NCI-H345 treated with DMSO at 0.1 percent for 48 hours (cell line): ENCODE results near the gene TADA2B.

Source experiments
- DNase-seq: peaks from one replicate; lab custom pipeline; 2025; ENCODE audit not compliant: unreplicated experiment; lab: John Stamatoyannopoulos, UW

The TADA2B gene

GRCh38 chr4:7043284-7044136 is at the start of gene TADA2B:
Gene TADA2B (plus strand): TSS chr4:7043372. CDS start chr4:7043580, 208 bp downstream.
- no peak for DNase-seq

GRCh38 chr4:6996481-6996880 is 46.7 kb upstream of the TADA2B start:
- no peak for DNase-seq

- DNase-seq: no peak
Observed at GRCh38 chr4:6999172-7000086, 43.7 kb upstream of the TADA2B start.

GRCh38 chr4:7000421-7001176 is 42.6 kb upstream of the TADA2B start:
- no peak for DNase-seq

- no peak for DNase-seq
Observed at GRCh38 chr4:7001271-7001670, 41.9 kb upstream of the TADA2B start.

- DNase-seq: no peak
Observed at GRCh38 chr4:7002336-7002735, 40.8 kb upstream of the TADA2B start.

- DNase-seq: no peak
Observed at GRCh38 chr4:7003176-7003878, 39.8 kb upstream of the TADA2B start.

- no peak for DNase-seq
Observed at GRCh38 chr4:7003879-7004240, 39.3 kb upstream of the TADA2B start.

GRCh38 chr4:7004331-7004730 is 38.8 kb upstream of the TADA2B start:
- DNase-seq: no peak

GRCh38 chr4:7005571-7005970 is 37.6 kb upstream of the TADA2B start:
- no peak for DNase-seq

GRCh38 chr4:7006411-7006810 is 36.8 kb upstream of the TADA2B start:
- no peak for DNase-seq

GRCh38 chr4:7007142-7007907 is 35.8 kb upstream of the TADA2B start:
- no peak for DNase-seq

- DNase-seq: no peak
Observed at GRCh38 chr4:7007944-7008343, 35.2 kb upstream of the TADA2B start.

- DNase-seq: no peak
Observed at GRCh38 chr4:7009564-7009963, 33.6 kb upstream of the TADA2B start.

- DNase-seq: no peak
Observed at GRCh38 chr4:7013175-7013574, 30.0 kb upstream of the TADA2B start.

GRCh38 chr4:7014815-7015214 is 28.4 kb upstream of the TADA2B start:
- DNase-seq: no peak

- DNase-seq: no peak
Observed at GRCh38 chr4:7015383-7016035, 27.7 kb upstream of the TADA2B start.

- DNase-seq: no peak
Observed at GRCh38 chr4:7016086-7016485, 27.1 kb upstream of the TADA2B start.

- no peak for DNase-seq
Observed at GRCh38 chr4:7016512-7016911, 26.7 kb upstream of the TADA2B start.
